IMR-90 (cell line): ENCODE data around the gene CLDN9. TPM values are rescaled to one million over a fixed set of nuclear protein-coding genes. Genes with fewer than 3 reads are reported as not detected.
A peak's percentile ranks its signal among the peaks of the same experiment; 100 is the strongest.

Source experiments
- ATAC-seq: fragments of 200-7000 bp; cut with Tn5 transposase; 2 replicates; pipeline ENCODE4 v1.9.1; 2020; ENCODE audit warnings: low read depth, mild to moderate bottlenecking, moderate library complexity
- BruUV-seq: library from RNA; stranded (reverse); fragments of 400-500 nt; replicated peaks from 2 replicates; lab custom pipeline; 2021; lab: Mats Ljungman, UMichigan
- CTCF ChIA-PET: fragments of 300-600 bp; formaldehyde crosslinking; extraction: SDS; loops from one replicate; lab custom pipeline; 2021; ENCODE audit warnings: antibody characterized with exemption; lab: Yijun Ruan, JAX
- POLR2A ChIA-PET: fragments of 300-600 bp; sonication (Branson Sonifier 250); formaldehyde crosslinking; loops from one replicate; lab custom pipeline; 2022; ENCODE audit warnings: antibody characterized with exemption; ENCODE audit not compliant: unreplicated experiment; lab: Charles Lee
- DNase-seq: peaks from one replicate; pipeline ENCODE4 v3.0.0; 2013
- H2AFZ ChIP-seq: replicated peaks from 2 replicates; pipeline ENCODE3; 2013; ENCODE audit warnings: low read length, mild to moderate bottlenecking; ENCODE audit not compliant: poor library complexity
- H2AK5ac ChIP-seq: 2 replicates; pipeline ENCODE4 v1.6.1; 2013; ENCODE audit warnings: low read depth, low read length, inconsistent platforms
- H2AK9ac ChIP-seq: replicated peaks from 2 replicates; pipeline ENCODE3; 2013; ENCODE audit warnings: mild to moderate bottlenecking, low read depth, low read length, moderate library complexity; ENCODE audit not compliant: poor library complexity
- H2BK120ac ChIP-seq: 2 replicates; pipeline ENCODE4 v1.6.1; 2013; ENCODE audit warnings: low read depth, low read length, inconsistent platforms
- H2BK15ac ChIP-seq: 3 replicates; pipeline ENCODE4 v1.6.1; 2013; ENCODE audit warnings: low read depth, low read length, inconsistent platforms
- H2BK20ac ChIP-seq: 2 replicates; pipeline ENCODE4 v1.6.1; 2013; ENCODE audit warnings: low read depth, mild to moderate bottlenecking, inconsistent platforms, low read length, moderate library complexity
- H2BK5ac ChIP-seq: 2 replicates; pipeline ENCODE4 v1.6.1; 2013; ENCODE audit warnings: mild to moderate bottlenecking, low read depth, low read length, inconsistent platforms; ENCODE audit not compliant: poor library complexity, severe bottlenecking
- H3K14ac ChIP-seq: replicated peaks from 2 replicates; pipeline ENCODE4 v1.6.1; 2013; ENCODE audit warnings: low read depth, low read length, inconsistent platforms
- H3K18ac ChIP-seq: 2 replicates; pipeline ENCODE4 v1.6.1; 2013; ENCODE audit warnings: low read depth, low read length, control low read depth
- H3K23ac ChIP-seq: 2 replicates; pipeline ENCODE4 v1.6.1; 2013; ENCODE audit warnings: low read depth, low read length, inconsistent platforms
- H3K27ac ChIP-seq: 2 replicates; pipeline ENCODE4 v1.5.1; 2013; ENCODE audit warnings: mild to moderate bottlenecking, control low read depth, low read length; ENCODE audit not compliant: insufficient read depth
- H3K27me3 ChIP-seq: 2 replicates; pipeline ENCODE4 v1.6.1; 2013; ENCODE audit warnings: low read length; ENCODE audit not compliant: control insufficient read depth, insufficient read depth
- H3K36me3 ChIP-seq: 2 replicates; pipeline ENCODE4 v1.6.1; 2013; ENCODE audit warnings: low read length, mixed read lengths; ENCODE audit not compliant: control insufficient read depth, insufficient read depth
- H3K4ac ChIP-seq: 2 replicates; pipeline ENCODE4 v1.6.1; 2013; ENCODE audit warnings: low read depth, low read length, inconsistent platforms
- H3K4me1 ChIP-seq: 2 replicates; pipeline ENCODE4 v1.6.1; 2013; ENCODE audit warnings: low read length, mixed read lengths; ENCODE audit not compliant: control insufficient read depth, insufficient read depth
- H3K4me2 ChIP-seq: 2 replicates; pipeline ENCODE4 v1.6.1; 2013; ENCODE audit warnings: low read depth, mild to moderate bottlenecking, control low read depth, low read length, moderate library complexity
- H3K4me3 ChIP-seq: 2 replicates; pipeline ENCODE4 v1.5.1; 2013; ENCODE audit warnings: low read depth, mild to moderate bottlenecking, control low read depth, low read length, moderate library complexity; ENCODE audit not compliant: insufficient read depth
- H3K56ac ChIP-seq: 2 replicates; pipeline ENCODE4 v1.6.1; 2013; ENCODE audit warnings: low read length, inconsistent platforms; ENCODE audit not compliant: insufficient read depth; ENCODE audit errors: extremely low read depth
- H3K79me1 ChIP-seq, 2 experiments: 2 replicates each; pipeline ENCODE4 v1.6.1; 2013; ENCODE audit warnings: low read length in 2 of 2, inconsistent platforms in 1 of 2, low read depth in 1 of 2
- H3K9ac ChIP-seq: 2 replicates; pipeline ENCODE4 v1.6.1; 2013; ENCODE audit warnings: low read depth, low read length, control low read depth
- H3K9me1 ChIP-seq: 2 replicates; pipeline ENCODE4 v1.6.1; 2013; ENCODE audit warnings: low read length, inconsistent platforms; ENCODE audit not compliant: insufficient read depth
- H3K9me3 ChIP-seq: 2 replicates; pipeline ENCODE4 v1.6.1; 2013; ENCODE audit warnings: low read length; ENCODE audit not compliant: control insufficient read depth, insufficient read depth
- H4K20me1 ChIP-seq: 2 replicates; pipeline ENCODE4 v1.6.1; 2013; ENCODE audit warnings: low read length, inconsistent platforms; ENCODE audit not compliant: insufficient read depth
- H4K5ac ChIP-seq: 2 replicates; pipeline ENCODE4 v1.6.1; 2013; ENCODE audit warnings: mild to moderate bottlenecking, low read depth, low read length, control low read depth
- H4K8ac ChIP-seq, 2 experiments: 2 replicates each; pipeline ENCODE4 v1.6.1; 2013; ENCODE audit warnings: low read depth in 2 of 2, low read length in 2 of 2, control low read depth in 1 of 2, inconsistent platforms in 1 of 2
- H4K91ac ChIP-seq: 2 replicates; pipeline ENCODE4 v1.6.1; 2013; ENCODE audit warnings: low read depth, low read length, inconsistent platforms; ENCODE audit not compliant: insufficient read depth
- BHLHE40 ChIP-seq: fragments of 150-350 bp; IDR thresholded peaks from 2 replicates; pipeline ENCODE4 v1.6.1; 2016; ENCODE audit warnings: mild to moderate bottlenecking, low read depth, low read length
- CEBPB ChIP-seq: IDR thresholded peaks from 2 replicates; pipeline ENCODE4 v1.6.1; 2012; ENCODE audit warnings: low read depth, low read length, improper control_type of control experiment
- CHD1 ChIP-seq: IDR thresholded peaks from 2 replicates; pipeline ENCODE4 v1.6.1; 2012; ENCODE audit warnings: low read depth, low read length, improper control_type of control experiment
- CTCF ChIP-seq: conservative IDR thresholded peaks from 2 replicates; pipeline ENCODE4 v1.5.1; 2012; ENCODE audit warnings: mild to moderate bottlenecking, low read depth, low read length, improper control_type of control experiment
- FOS ChIP-seq: fragments of 150-350 bp; IDR thresholded peaks from 2 replicates; pipeline ENCODE4 v1.6.1; 2016; ENCODE audit warnings: low read depth, low read length
- MAFK ChIP-seq: IDR thresholded peaks from 2 replicates; pipeline ENCODE4 v1.6.1; 2012; ENCODE audit warnings: low read depth, low read length, improper control_type of control experiment
- MXI1 ChIP-seq: IDR thresholded peaks from 2 replicates; pipeline ENCODE4 v1.6.1; 2012; ENCODE audit warnings: low read depth, mild to moderate bottlenecking, low read length, moderate library complexity, borderline replicate concordance
- NFE2L2 ChIP-seq: fragments of 150-350 bp; IDR thresholded peaks from 2 replicates; pipeline ENCODE4 v1.6.1; 2016; ENCODE audit warnings: low read depth, mild to moderate bottlenecking, low read length
- POLR2A ChIP-seq: IDR thresholded peaks from 2 replicates; pipeline ENCODE4 v1.6.1; 2012; ENCODE audit warnings: mild to moderate bottlenecking, low read depth, low read length
- RAD21 ChIP-seq: IDR thresholded peaks from 2 replicates; pipeline ENCODE4 v1.6.1; 2012; ENCODE audit warnings: low read length, improper control_type of control experiment
- RFX5 ChIP-seq: IDR thresholded peaks from 2 replicates; pipeline ENCODE4 v1.8.0; 2012; ENCODE audit warnings: low read depth, mild to moderate bottlenecking, low read length, moderate library complexity
- SMC3 ChIP-seq: fragments of 150-350 bp; IDR thresholded peaks from 2 replicates; pipeline ENCODE4 v1.6.1; 2016; ENCODE audit warnings: low read depth, mild to moderate bottlenecking, antibody characterized with exemption, low read length, moderate library complexity
- USF2 ChIP-seq: fragments of 150-350 bp; IDR thresholded peaks from 2 replicates; pipeline ENCODE4 v1.6.1; 2017; ENCODE audit warnings: mild to moderate bottlenecking, antibody characterized with exemption, low read length, low read depth
- WGBS, 2 experiments: methylation state at CpG; one replicate each; pipeline versions ENCODE4 v1.1.5 to v1.1.7; 2013; ENCODE audit warnings: missing lambda C conversion rate in 2 of 2; ENCODE audit not compliant: insufficient read length in 1 of 2; ENCODE audit errors: extremely low coverage in 2 of 2; 5-methylcytosine and 5-hydroxymethylcytosine counted together
- dilution Hi-C: fragments of 300-500 bp; cut with HindIII; formaldehyde crosslinking; loops from one replicate; pipeline ENCODE4 v1.14.3; 2018; ENCODE audit warnings: low sequenced_read_pairs; ENCODE audit not compliant: unreplicated experiment
- in situ Hi-C: fragments of 300-500 bp; cut with MboI; formaldehyde crosslinking; loops from 3 replicates; pipeline ENCODE4 v1.14.3; 2019; ENCODE audit warnings: low sequenced_read_pairs, inconsistent platforms, mixed read lengths
- intact Hi-C: fragments of 100-400 bp; cut with micrococcal nuclease; formaldehyde crosslinking; loops from 2 replicates; pipeline ENCODE4 v1.10.0; 2022
- polyA plus RNA-seq, 3 experiments: library from polyadenylated mRNA; depleted of rRNA; stranded (reverse); fragments of >200 nt; gene quantifications; 2 replicates each; pipeline ENCODE4 v1.2.3, GENCODE V29; 2012; ENCODE audit warnings: low replicate concordance in 1 of 3
- total RNA-seq: library from RNA; depleted of rRNA; stranded (reverse); fragments of >200 nt; gene quantifications from 2 replicates; pipeline ENCODE4 v1.2.3, GENCODE V29; 2012
- TF ChIP-seq, protein P1 (sequence below): fragments of 150-350 bp; IDR thresholded peaks from 2 replicates; pipeline ENCODE4 v1.6.1; 2016; ENCODE audit warnings: low read depth, mild to moderate bottlenecking, low read length, moderate library complexity, borderline replicate concordance

Gene CLDN9
- total and polyA plus RNA-seq, 2 of the 4 experiments (the other 2 are of a cell fraction): 0.05 TPM; not detected in 1

DNA sequence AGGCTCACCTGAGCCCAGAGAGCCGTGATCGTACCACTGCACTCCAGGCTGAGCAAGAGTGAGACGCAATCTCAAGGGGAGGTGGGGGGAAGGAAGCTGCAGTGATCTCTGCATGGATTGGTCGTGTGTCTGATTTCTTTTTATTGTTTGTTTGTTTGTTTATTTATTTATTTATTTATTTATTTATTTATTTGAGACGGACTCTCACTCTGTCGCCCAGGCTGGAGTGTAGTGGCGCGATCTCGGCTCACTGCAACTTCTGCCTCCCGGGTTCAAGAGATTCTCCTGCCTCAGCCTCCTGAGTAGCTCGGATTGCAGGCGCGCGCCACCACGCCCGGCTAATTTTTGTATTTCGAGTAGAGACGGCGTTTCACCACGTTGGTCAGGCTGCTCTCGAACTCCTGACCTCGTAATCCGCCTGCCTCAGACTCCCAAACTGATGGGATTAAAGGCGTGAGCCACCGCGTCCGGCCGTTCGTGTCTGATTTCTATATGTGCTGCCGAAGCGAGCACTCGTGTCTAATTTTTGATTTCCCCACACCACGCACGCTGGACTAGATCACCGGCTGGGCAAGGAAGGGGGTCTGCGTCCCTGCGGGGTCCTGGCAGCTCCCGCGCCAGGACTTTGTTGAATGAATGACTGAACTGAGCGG is 7.0 kb downstream of the CLDN9 start:
- dilution Hi-C loops: no loop called here
- Histone ChIP-seq H4K5ac (no peak overlapping the region), H3K56ac (no peak overlapping the region), H3K18ac (peak overlapping the region; percentile 12; the same call in 1 of the 2 replicates), H2AFZ (peak overlapping the region; percentile 96), H4K91ac (peak overlapping the region; percentile 70; the same call in 1 of the 2 replicates), H3K4me2 (peak overlapping the region; percentile 99), H3K4ac (peak overlapping the region; percentile 93), H3K9ac (peak overlapping the region; percentile 64; the same call in 1 of the 2 replicates), H3K4me3 (peak overlapping the region; percentile 77), H3K4me1 (peaks cover 11% of the 10 kb centered on the region), H2BK20ac (peak overlapping the region; percentile 95; the same call in 1 of the 2 replicates), H2AK5ac (peak overlapping the region; percentile 91), H3K9me1 (no peaks in the 10 kb centered on the region), H3K36me3 (peaks cover 11% of the 10 kb centered on the region), H3K27me3 (peaks cover 2% of the 10 kb centered on the region; the same call in 1 of the 2 replicates), H2BK5ac (peak overlapping the region; percentile 70), H3K79me1 (peaks cover 0 to 27% of the 10 kb centered on the region in 2 experiments; a peak in 2 of 4 replicates), H3K27ac (peak overlapping the region; percentile 79; the same call in 1 of the 2 replicates), H4K8ac (peak overlapping the region; percentile 38 to 75; a peak in 3 of 4 replicates), H4K20me1 (peaks cover 31% of the 10 kb centered on the region), H2BK120ac (peak overlapping the region; percentile 86), H3K9me3 (no peaks in the 10 kb centered on the region), H3K23ac (peak overlapping the region; percentile 76; the same call in 1 of the 2 replicates), H2BK15ac (peak overlapping the region; percentile 78; the same call in 1 of the 3 replicates), H3K14ac (peak overlapping the region; percentile 83; the same call in 1 of the 2 replicates), H2AK9ac (peak overlapping the region; percentile 38)
- no peak for ATAC-seq
- ChIA-PET CTCF (interaction anchor here (0.5 to 2.7 kb wide), 3 partner anchors 12 to 1153 kb away, joined by 3 to 12 read pairs (median 8); no protein-coding TSS in a partner anchor), POLR2A (interaction anchor here (0.5 to 0.7 kb wide), 5 partner anchors 10 to 120 kb away, joined by 4 to 13 read pairs (median 6); no protein-coding TSS in a partner anchor)
- no TSS peak for BruUV-seq
- WGBS, 2 experiments: 50% methylated on average over 15 of the region's 40 CpGs; no CpG with 5 or more reads in 1 of the 2 experiments
- in situ Hi-C loops: no loop called here
- DNase-seq: no peak
- intact Hi-C loops: no loop called here
- TF ChIP-seq BHLHE40: no peak
- no peak for TF ChIP-seq POLR2A
- TF ChIP-seq CHD1: no peak
- TF ChIP-seq MAFK: no peak
- TF ChIP-seq, protein P1, sequence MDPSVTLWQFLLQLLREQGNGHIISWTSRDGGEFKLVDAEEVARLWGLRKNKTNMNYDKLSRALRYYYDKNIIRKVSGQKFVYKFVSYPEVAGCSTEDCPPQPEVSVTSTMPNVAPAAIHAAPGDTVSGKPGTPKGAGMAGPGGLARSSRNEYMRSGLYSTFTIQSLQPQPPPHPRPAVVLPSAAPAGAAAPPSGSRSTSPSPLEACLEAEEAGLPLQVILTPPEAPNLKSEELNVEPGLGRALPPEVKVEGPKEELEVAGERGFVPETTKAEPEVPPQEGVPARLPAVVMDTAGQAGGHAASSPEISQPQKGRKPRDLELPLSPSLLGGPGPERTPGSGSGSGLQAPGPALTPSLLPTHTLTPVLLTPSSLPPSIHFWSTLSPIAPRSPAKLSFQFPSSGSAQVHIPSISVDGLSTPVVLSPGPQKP: no peak
- TF ChIP-seq CEBPB: no peak
- TF ChIP-seq FOS: no peak
- no peak for TF ChIP-seq NFE2L2
- no peak for TF ChIP-seq CTCF
- TF ChIP-seq MXI1: no peak
- no peak for TF ChIP-seq USF2
- TF ChIP-seq RFX5: no peak
- no peak for TF ChIP-seq RAD21
- no peak for TF ChIP-seq SMC3
